GM12891 (cell line): ENCODE data around the gene TNFAIP3.

ENCODE experiments used
- PAX5 ChIP-seq: IDR thresholded peaks from 2 replicates; pipeline ENCODE4 v1.6.1; 2011; ENCODE audit warnings: low read length, moderate library complexity, mild to moderate bottlenecking; ENCODE audit not compliant: insufficient read depth, severe bottlenecking
- POLR2A ChIP-seq: IDR thresholded peaks from 2 replicates; pipeline ENCODE4 v1.6.1; 2011; ENCODE audit warnings: low read depth, low read length, control low read depth
- POLR2AphosphoS5 ChIP-seq: IDR thresholded peaks from 2 replicates; pipeline ENCODE4 v1.6.1; 2011; ENCODE audit warnings: low read depth, low read length, control low read depth
- SPI1 ChIP-seq: IDR thresholded peaks from 2 replicates; pipeline ENCODE4 v1.6.1; 2011; ENCODE audit warnings: low read depth, low read length, control low read depth
- TAF1 ChIP-seq: IDR thresholded peaks from 2 replicates; pipeline ENCODE4 v1.6.1; 2011; ENCODE audit warnings: low read depth, low read length, control low read depth

- TF ChIP-seq POLR2AphosphoS5 (no peak), POLR2A (no peak), TAF1 (no peak), SPI1 (no peak), PAX5 (no peak)
Measured at GRCh38 chr6:137834508-137834907, 32.6 kb upstream of the TNFAIP3 start.
